ENCODE results near the gene OCA2. TPM values are rescaled to one million over a fixed set of nuclear protein-coding genes. Genes with fewer than 3 reads are reported as not detected.

Gene OCA2
- total RNA-seq (2012; rRNA removed) = under 0.01 TPM in 1 of 2 replicates, not detected in the other
- 0.03 TPM in 1 of 2 replicates, not detected in the other for polyA plus RNA-seq (2012; rRNA removed)
- not detected in 2 replicates for polyA plus RNA-seq (2012; cell fraction: cytosol; rRNA removed)
- not detected in 2 replicates for polyA plus RNA-seq (2012; cell fraction: nucleus; rRNA removed; ENCODE audit: low replicate concordance)
- percentile 3 among the genes with signal in this experiment for Bru-seq, nascent RNA
- percentile 1 among the genes with signal in this experiment for BruChase-seq, experiment 1, labeled RNA remaining after a 6-hour chase
- BruChase-seq, experiment 2, labeled RNA remaining after a 2-hour chase = percentile 2 among the genes with signal in this experiment
- long read RNA-seq = 0 reads

GRCh38 chr15:28098766-28099554 lies at the start of gene OCA2:
Gene OCA2 (minus strand): TSS chr15:28099315. CDS start chr15:28081874, 17,441 bp downstream.
- 13% methylated on average over 18 of the region's 52 CpGs; no CpG with 5 or more reads in 1 of the 2 experiments for WGBS, 2 experiments (ENCODE audit: extremely low coverage in 2 of 2, insufficient read length in 1 of 2)

More at GRCh38 chr15:28098766-28099554, at the start of gene OCA2:
- Histone ChIP-seq H3K23ac (ENCODE audit: low read depth, low read length) (no peak within 1 kb of the TSS), H4K91ac (ENCODE audit: insufficient read depth, low read depth, low read length) (no peak within 1 kb of the TSS), H3K79me1 (ENCODE audit: low read depth in 1 of 2, low read length in 2 of 2) (no peaks in the 10 kb centered on the region), H3K9ac (ENCODE audit: low read depth, low read length) (no peak within 1 kb of the TSS), H3K27me3 (ENCODE audit: control insufficient read depth, insufficient read depth, low read length) (peaks cover 60% of the 10 kb centered on the region), H2AK5ac (ENCODE audit: low read depth, low read length) (no peak within 1 kb of the TSS), H2BK120ac (ENCODE audit: low read depth, low read length) (no peak within 1 kb of the TSS), H3K9me3 (ENCODE audit: control insufficient read depth, insufficient read depth, low read length) (no peaks in the 10 kb centered on the region), H4K5ac (ENCODE audit: low read depth, low read length) (no peak within 1 kb of the TSS), H3K14ac (replicated peaks; ENCODE audit: low read depth, low read length) (no peak within 1 kb of the TSS), H3K9me1 (ENCODE audit: insufficient read depth, low read length) (no peaks in the 10 kb centered on the region), H4K20me1 (ENCODE audit: insufficient read depth, low read length) (no peaks in the 10 kb centered on the region), H3K4me2 (ENCODE audit: low read depth, low read length) (peak within 1 kb of the TSS; percentile 26; the same call in 1 of the 2 replicates), H2BK5ac (ENCODE audit: low read depth, low read length, poor library complexity, severe bottlenecking) (no peak within 1 kb of the TSS), H4K8ac (ENCODE audit: low read depth in 2 of 2, low read length in 2 of 2) (no peak within 1 kb of the TSS), H3K4me1 (ENCODE audit: control insufficient read depth, insufficient read depth, low read length) (peaks cover 2% of the 10 kb centered on the region; the same call in 1 of the 2 replicates), H3K56ac (ENCODE audit: extremely low read depth, insufficient read depth, low read length) (no peak within 1 kb of the TSS), H2BK15ac (ENCODE audit: low read depth, low read length) (no peak within 1 kb of the TSS), H3K4me3 (ENCODE audit: insufficient read depth, low read depth, low read length) (no peak within 1 kb of the TSS), H2BK20ac (ENCODE audit: low read depth, low read length) (no peak within 1 kb of the TSS), H3K18ac (ENCODE audit: low read depth, low read length) (no peak within 1 kb of the TSS), H3K27ac (ENCODE audit: insufficient read depth, low read length) (no peak within 1 kb of the TSS), H3K4ac (ENCODE audit: low read depth, low read length) (no peak within 1 kb of the TSS), H3K36me3 (ENCODE audit: control insufficient read depth, insufficient read depth, low read length) (no peaks in the 10 kb centered on the region), H2AK9ac (replicated peaks; ENCODE audit: low read depth, low read length, poor library complexity) (peak within 1 kb of the TSS; percentile 13), H2AFZ (replicated peaks; ENCODE audit: low read length, poor library complexity) (peak within 1 kb of the TSS; percentile 68)
- DNase-seq (peak; percentile 30), ATAC-seq (ENCODE audit: low read depth) (peak; percentile 57)
- intact Hi-C loops (cut with micrococcal nuclease) = no loop called here
- CTCF ChIA-PET = interaction anchor here (1.0 to 1.7 kb wide), 3 partner anchors 9 to 27 kb away, joined by 3 to 6 read pairs (median 4); no protein-coding TSS in a partner anchor
- in situ Hi-C loops (cut with MboI; ENCODE audit: low sequenced_read_pairs) = no loop called here
- no peak for TF ChIP-seq MAZ (IDR thresholded peaks at IDR 0.05; ENCODE audit: borderline replicate concordance, low read depth, low read length)
- no peak for TF ChIP-seq MXI1 (IDR thresholded peaks at IDR 0.05; ENCODE audit: borderline replicate concordance, low read depth, low read length)
- no peak for TF ChIP-seq ELK1 (IDR thresholded peaks at IDR 0.05; ENCODE audit: borderline replicate concordance, low read depth, low read length)
- TF ChIP-seq CTCF (conservative IDR thresholded peaks at IDR 0.05; ENCODE audit: low read depth, low read length) = 0 out of 2 replicates have a peak, but pooled peaks have one; percentile 11
- TF ChIP-seq MAFK (IDR thresholded peaks at IDR 0.05; ENCODE audit: low read depth, low read length) = no peak
- dilution Hi-C loops (cut with HindIII; ENCODE audit: low sequenced_read_pairs, unreplicated experiment) = no loop called here
- no TSS peak for BruUV-seq (replicated peaks)
- POLR2A ChIA-PET (ENCODE audit: unreplicated experiment) = no interaction called here

Measured in IMR-90 (cell line).